ENCODE data around the gene WFS1.

WFS1 gene

DNA sequence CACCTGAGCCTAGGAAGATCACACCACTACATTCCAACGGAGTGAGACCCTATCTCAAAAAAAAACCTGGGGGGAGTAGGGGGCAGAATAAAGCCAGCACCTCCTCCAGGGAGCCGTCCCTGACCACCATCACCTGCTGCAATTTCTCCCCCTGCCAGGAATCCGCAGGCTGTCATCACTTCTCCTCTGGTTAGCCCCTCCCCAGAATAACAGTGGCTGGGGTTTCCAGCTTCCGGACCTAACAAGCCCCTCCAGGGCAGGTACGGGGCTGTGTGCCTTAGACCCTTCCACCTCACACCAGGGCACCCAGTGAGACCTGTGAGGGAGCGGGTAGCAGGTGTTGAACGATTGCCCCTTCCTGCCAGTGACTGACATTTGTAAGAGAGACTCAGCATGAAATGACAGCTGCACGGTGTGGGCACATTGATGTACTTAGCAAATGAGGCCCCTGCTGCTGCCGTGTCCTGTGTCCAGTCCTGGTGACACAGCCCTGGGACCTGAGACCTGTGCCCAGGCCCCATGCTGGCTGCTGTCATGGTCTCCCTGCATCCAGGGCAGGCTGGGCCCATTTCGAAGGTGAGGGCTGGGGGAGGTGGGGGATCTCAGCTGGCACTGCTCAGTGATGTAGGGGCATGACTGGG is 6.7 kb upstream of the WFS1 start:
- TF ChIP-seq, protein P1, sequence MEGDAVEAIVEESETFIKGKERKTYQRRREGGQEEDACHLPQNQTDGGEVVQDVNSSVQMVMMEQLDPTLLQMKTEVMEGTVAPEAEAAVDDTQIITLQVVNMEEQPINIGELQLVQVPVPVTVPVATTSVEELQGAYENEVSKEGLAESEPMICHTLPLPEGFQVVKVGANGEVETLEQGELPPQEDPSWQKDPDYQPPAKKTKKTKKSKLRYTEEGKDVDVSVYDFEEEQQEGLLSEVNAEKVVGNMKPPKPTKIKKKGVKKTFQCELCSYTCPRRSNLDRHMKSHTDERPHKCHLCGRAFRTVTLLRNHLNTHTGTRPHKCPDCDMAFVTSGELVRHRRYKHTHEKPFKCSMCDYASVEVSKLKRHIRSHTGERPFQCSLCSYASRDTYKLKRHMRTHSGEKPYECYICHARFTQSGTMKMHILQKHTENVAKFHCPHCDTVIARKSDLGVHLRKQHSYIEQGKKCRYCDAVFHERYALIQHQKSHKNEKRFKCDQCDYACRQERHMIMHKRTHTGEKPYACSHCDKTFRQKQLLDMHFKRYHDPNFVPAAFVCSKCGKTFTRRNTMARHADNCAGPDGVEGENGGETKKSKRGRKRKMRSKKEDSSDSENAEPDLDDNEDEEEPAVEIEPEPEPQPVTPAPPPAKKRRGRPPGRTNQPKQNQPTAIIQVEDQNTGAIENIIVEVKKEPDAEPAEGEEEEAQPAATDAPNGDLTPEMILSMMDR (IDR thresholded peaks at IDR 0.05; ENCODE audit: low read depth, low read length): no peak
- no peak overlapping the region for H3K4me3 ChIP-seq (ENCODE audit: low read depth, low read length)

DNA sequence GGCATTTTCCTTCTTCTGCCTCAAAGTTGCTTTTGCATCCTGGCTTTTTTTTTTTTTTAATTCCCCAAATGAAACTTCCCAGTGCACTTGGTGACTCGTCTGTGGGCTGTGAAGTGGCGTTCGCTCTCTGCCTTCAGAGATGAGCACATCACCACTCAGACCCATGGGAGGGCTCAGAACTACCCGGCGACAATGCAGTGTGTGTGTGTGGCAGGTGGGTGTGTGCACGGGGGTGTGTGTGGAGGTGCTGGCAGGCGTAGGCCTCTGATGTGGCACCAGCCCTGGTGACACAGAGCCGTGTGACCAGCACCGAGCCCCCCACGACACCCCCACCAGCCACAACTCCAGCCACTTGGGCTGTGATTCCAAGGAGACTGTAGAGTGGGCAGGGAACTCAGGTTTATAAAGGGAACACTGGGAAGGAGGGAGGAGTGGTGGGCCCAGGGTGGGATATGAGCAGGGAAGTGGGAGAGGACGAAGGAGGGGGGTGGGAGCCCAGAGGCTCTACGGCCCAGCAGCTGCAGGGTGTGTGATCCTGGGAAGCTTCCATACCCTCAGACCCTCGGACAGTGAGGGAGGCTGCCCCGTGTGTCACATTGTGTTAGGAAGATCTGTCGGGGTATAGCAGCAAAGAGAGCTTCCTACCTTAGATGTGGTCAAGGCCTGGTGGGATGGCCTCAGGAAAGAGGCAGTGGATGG is 6.0 kb upstream of the WFS1 start:
- H3K4me3 ChIP-seq (ENCODE audit: low read depth, low read length): no peak overlapping the region
- TF ChIP-seq, protein P1 (IDR thresholded peaks at IDR 0.05; ENCODE audit: low read depth, low read length): no peak

DNA sequence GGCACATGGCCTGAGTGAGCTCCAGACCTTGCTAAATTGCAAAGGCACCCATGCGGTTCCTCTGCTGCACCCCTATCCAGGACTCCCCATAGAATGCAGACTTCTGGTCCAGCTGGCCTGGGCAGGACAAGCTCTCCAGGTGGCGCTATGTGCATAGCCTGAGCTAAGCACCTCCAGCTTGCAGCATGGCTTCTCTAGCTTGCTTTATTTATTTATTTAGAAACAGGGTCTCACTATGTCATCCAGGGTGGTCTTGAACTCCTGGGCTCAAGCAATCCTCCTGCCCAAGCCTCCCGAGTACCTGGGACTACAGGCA is 5.5 kb upstream of the WFS1 start:
- TF ChIP-seq, protein P1 (IDR thresholded peaks at IDR 0.05; ENCODE audit: low read depth, low read length): peak; percentile 58
- no peak overlapping the region for H3K4me3 ChIP-seq (ENCODE audit: low read depth, low read length)

DNA sequence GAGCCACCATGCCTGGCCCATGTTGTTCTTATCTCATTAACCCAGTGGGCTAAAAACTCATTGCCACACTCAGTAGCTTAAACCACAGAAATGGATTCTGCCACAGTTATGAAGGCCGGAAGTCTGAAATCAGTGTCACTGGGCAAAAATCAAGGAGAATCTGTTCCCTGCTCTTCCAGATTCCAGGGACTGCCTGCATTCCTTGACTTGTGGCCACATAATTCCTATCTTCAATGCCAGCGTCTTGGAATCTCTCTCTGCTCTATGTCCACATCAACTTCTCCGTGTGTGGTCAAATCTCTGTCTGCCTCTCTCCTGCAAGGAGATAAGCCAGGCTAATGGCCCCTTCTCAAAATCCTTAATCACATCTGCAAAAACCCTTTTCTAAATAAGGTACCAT is 4.1 kb upstream of the WFS1 start:
- H3K4me3 ChIP-seq (ENCODE audit: low read depth, low read length): no peak overlapping the region
- TF ChIP-seq, protein P1 (IDR thresholded peaks at IDR 0.05; ENCODE audit: low read depth, low read length): no peak

DNA sequence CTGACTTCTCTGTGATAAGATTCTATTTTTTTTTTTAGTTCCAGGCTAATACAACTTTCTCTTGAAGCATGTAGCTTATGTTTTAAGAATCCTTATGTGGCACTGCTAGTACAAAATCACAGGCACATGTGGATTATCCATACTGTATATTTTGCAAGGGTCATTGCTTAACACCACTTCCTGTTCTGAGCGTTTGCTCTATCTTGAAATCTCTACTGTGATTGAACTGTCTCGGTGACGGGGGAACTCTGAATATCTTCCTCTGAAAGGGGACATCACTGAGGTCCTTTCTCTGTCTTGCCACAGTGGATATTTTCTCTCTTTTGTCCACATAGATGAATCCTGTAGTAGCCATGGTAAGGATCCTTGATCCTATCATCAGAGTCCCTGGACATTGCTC is 2.1 kb upstream of the WFS1 start:
- no peak overlapping the region for H3K4me3 ChIP-seq (ENCODE audit: low read depth, low read length)
- TF ChIP-seq, protein P1 (IDR thresholded peaks at IDR 0.05; ENCODE audit: low read depth, low read length): no peak

DNA sequence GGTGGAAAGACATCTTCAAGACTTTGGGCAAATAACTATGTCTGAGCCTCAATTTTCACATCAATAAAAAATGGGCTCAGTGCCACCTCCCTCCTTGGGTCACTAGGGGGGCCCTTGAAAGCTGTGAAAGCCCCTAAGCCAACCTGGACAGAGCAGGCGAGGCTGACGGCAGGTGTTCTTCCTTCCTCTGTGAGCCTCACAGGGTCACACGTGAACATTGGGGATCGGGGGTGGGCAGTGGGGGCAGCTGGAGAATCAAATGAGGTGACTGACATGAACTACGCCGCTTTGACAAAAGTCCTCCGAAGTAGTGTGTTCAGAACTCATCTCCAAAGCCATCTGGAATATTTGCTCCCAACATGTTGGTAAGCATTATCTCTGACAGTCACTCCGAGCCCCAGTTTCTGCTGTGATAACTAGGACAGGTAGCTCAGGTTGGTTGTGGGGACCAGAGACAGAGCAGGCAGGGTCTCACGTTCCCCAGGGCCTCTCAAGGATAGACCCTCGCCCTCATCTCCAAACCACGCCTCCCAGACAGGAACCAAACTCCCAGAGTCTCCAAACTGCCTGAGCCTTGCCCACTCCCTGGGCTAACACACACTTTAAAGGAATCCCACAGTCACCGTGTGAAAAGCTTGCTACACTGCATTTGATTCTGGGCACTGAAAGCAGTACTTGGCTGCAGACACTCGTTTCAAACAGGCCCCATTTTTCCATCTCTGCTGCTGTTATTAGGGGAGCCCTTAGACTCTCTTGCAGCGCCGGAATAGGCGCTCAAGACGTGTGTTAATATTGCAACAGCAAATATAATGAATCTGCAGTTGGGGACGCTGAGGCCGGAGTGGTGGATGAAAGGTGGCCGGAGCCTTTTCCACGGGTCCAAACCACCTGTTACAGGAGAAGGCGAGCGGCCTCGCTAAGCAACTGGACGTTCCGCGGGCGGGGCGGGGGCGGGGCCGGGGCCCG is 717 bp upstream of the WFS1 start:
- TF ChIP-seq, protein P1 (IDR thresholded peaks at IDR 0.05; ENCODE audit: low read depth, low read length): no peak
- peak overlapping the region; percentile 31; the same call in 1 of the 2 replicates for H3K4me3 ChIP-seq (ENCODE audit: low read depth, low read length)
